ENCODE measurements around the gene MIOS. TPM values are rescaled to one million over a fixed set of nuclear protein-coding genes. Genes with fewer than 3 reads are reported as not detected.
"Not testable (repeated sequence)": the region's sequence is repeated elsewhere in the genome, so short reads cannot be mapped to it uniquely, and the experiment has no call there.

Gene MIOS
- total RNA-seq, 1 experiment from 2014 or later, result 41.3 TPM

DNA sequence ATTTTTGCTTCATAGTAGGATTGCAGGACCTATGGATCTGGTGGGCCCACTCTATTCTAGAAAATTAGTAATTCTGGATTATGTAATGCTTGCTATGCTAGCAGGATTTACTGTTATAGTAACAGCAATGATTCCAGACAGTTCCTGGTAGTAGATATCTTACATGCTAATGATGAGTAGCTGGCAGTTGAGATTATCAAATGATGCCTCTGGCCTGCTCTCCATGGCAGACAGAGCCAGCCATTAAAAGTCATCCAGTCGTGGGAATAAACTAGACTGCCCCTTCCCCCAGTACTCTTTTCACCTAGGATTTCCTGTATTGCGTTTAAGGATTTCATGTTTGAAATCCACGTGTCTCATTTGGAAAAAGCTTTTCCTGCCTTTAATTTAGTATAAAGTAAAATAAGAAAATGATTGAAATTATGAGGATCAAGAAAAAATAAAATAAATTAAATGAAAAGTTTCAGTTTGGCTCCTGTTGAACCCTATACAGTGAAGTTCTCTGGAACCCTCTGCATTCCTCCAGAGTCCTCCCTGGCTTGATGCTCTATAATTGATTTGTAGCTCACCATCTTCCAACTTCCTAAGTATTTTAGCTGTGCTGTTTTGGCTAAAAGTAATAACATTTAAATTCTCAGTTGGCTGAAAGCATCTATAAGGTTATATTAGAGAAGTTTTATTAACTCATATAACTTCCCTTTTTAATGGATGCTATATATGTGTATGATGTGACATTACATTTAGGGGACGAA is 88.5 kb downstream of the MIOS start (continued):
- TF ChIP-seq, protein P1, sequence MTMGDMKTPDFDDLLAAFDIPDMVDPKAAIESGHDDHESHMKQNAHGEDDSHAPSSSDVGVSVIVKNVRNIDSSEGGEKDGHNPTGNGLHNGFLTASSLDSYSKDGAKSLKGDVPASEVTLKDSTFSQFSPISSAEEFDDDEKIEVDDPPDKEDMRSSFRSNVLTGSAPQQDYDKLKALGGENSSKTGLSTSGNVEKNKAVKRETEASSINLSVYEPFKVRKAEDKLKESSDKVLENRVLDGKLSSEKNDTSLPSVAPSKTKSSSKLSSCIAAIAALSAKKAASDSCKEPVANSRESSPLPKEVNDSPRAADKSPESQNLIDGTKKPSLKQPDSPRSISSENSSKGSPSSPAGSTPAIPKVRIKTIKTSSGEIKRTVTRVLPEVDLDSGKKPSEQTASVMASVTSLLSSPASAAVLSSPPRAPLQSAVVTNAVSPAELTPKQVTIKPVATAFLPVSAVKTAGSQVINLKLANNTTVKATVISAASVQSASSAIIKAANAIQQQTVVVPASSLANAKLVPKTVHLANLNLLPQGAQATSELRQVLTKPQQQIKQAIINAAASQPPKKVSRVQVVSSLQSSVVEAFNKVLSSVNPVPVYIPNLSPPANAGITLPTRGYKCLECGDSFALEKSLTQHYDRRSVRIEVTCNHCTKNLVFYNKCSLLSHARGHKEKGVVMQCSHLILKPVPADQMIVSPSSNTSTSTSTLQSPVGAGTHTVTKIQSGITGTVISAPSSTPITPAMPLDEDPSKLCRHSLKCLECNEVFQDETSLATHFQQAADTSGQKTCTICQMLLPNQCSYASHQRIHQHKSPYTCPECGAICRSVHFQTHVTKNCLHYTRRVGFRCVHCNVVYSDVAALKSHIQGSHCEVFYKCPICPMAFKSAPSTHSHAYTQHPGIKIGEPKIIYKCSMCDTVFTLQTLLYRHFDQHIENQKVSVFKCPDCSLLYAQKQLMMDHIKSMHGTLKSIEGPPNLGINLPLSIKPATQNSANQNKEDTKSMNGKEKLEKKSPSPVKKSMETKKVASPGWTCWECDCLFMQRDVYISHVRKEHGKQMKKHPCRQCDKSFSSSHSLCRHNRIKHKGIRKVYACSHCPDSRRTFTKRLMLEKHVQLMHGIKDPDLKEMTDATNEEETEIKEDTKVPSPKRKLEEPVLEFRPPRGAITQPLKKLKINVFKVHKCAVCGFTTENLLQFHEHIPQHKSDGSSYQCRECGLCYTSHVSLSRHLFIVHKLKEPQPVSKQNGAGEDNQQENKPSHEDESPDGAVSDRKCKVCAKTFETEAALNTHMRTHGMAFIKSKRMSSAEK (CRISPR knock-in tag; IDR thresholded peaks at IDR 0.05; ENCODE audit: borderline replicate concordance), result no peak
- TF ChIP-seq, protein P2, sequence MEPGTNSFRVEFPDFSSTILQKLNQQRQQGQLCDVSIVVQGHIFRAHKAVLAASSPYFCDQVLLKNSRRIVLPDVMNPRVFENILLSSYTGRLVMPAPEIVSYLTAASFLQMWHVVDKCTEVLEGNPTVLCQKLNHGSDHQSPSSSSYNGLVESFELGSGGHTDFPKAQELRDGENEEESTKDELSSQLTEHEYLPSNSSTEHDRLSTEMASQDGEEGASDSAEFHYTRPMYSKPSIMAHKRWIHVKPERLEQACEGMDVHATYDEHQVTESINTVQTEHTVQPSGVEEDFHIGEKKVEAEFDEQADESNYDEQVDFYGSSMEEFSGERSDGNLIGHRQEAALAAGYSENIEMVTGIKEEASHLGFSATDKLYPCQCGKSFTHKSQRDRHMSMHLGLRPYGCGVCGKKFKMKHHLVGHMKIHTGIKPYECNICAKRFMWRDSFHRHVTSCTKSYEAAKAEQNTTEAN (CRISPR knock-in tag; IDR thresholded peaks at IDR 0.05), result no peak
- TF ChIP-seq SOX15 (CRISPR knock-in tag; IDR thresholded peaks at IDR 0.05) (no peak), TEAD4 (CRISPR knock-in tag; IDR thresholded peaks at IDR 0.05) (no peak)

DNA sequence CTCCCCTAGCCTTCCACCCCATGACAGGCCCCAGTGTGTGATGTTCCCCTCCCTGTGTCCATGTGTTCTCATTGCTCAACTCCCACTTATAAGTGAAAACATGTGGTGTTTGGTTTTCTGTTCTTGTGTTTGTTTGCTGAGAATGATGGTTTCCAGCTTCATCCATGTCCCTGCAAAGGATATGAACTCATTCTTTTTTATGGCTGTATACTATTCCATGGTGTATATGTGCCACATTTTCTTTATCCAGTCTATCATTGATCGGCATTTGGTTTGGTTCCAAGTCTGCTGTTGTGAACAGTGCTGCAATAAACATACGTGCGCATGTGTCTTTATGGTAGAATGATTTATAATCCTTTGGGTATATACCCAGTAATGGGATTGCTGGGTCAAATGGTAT is 89.8 kb downstream of the MIOS start:
- POLR2A ChIA-PET; ATAC-seq; H3K27ac Mint-ChIP-seq; H3K27me3 Mint-ChIP-seq (ENCODE audit: low read depth); DNase-seq (ENCODE audit: low spot score); CTCF ChIA-PET; H3K4me3 Mint-ChIP-seq: not testable (repeated sequence)
- Mint-ChIP-seq H3K9me3 (peaks cover 35% of the 10 kb centered on the region), H3K36me3 (peaks cover 31% of the 10 kb centered on the region), H3K4me1 (peaks cover 17% of the 10 kb centered on the region)

Other genes starting within 250 kb of the MIOS start
- 0.81 to 1.5 TPM (median 1.0 TPM) in 3 replicates for gene COL28A1, start 31.0 kb upstream of the MIOS start, total RNA-seq (2021)
- 9.3 to 13.0 TPM (median 11.0 TPM) in 3 replicates for gene UMAD1, start 73.9 kb downstream of the MIOS start, total RNA-seq (2021)
- 97.8 to 119 TPM (median 110 TPM) in 3 replicates for gene RPA3, start 151.7 kb downstream of the MIOS start, total RNA-seq (2021)

Measured in WTC11 (cell line).